SK-N-MC (cell line): ENCODE results near the gene SLC22A17.
"Not testable (repeated sequence)": the region's sequence is repeated elsewhere in the genome, so short reads cannot be mapped to it uniquely, and the experiment has no call there.

Source experiments
- DNase-seq: peaks from one replicate; pipeline ENCODE4 v3.0.0-alpha.2; 2011; ENCODE audit warnings: low read depth, low spot score
- H3K27ac ChIP-seq: fragments of 200-600 bp; sonication (generic); 2 replicates; pipeline ENCODE4 v1.5.1; 2016; ENCODE audit warnings: mixed run types
- H3K36me3 ChIP-seq: fragments of 200-600 bp; sonication (generic); 2 replicates; pipeline ENCODE4 v1.6.1; 2017; ENCODE audit warnings: antibody characterized with exemption, low read length, mixed read lengths; ENCODE audit not compliant: insufficient read depth
- H3K4me3 ChIP-seq: fragments of 200-600 bp; sonication (generic); 2 replicates; pipeline ENCODE4 v1.5.1; 2016
- H3K9ac ChIP-seq: fragments of 200-600 bp; sonication (generic); 2 replicates; pipeline ENCODE4 v1.8.0; 2017; ENCODE audit warnings: mixed run types, mixed read lengths; ENCODE audit not compliant: insufficient read length
- H3K9me3 ChIP-seq: fragments of 200-600 bp; sonication (generic); 2 replicates; pipeline ENCODE4 v1.6.1; 2017; ENCODE audit warnings: low read depth, mild to moderate bottlenecking, antibody characterized with exemption, low read length, moderate library complexity, mixed read lengths
- EZH2 ChIP-seq: fragments of 200-600 bp; sonication (generic); IDR thresholded peaks from one replicate; pipeline ENCODE4 v1.6.1; 2017; ENCODE audit warnings: antibody characterized with exemption
- FOXP2 ChIP-seq: optimal IDR thresholded peaks from 2 replicates; pipeline ENCODE3; 2011; ENCODE audit warnings: mild to moderate bottlenecking, moderate library complexity; ENCODE audit not compliant: insufficient read depth; ENCODE audit errors: extremely low read length, control extremely low read depth
- POLR2AphosphoS5 ChIP-seq: IDR thresholded peaks from 2 replicates; pipeline ENCODE4 v1.6.1; 2012; ENCODE audit warnings: mild to moderate bottlenecking, low read depth, low read length, borderline replicate concordance

Gene SLC22A17

DNA sequence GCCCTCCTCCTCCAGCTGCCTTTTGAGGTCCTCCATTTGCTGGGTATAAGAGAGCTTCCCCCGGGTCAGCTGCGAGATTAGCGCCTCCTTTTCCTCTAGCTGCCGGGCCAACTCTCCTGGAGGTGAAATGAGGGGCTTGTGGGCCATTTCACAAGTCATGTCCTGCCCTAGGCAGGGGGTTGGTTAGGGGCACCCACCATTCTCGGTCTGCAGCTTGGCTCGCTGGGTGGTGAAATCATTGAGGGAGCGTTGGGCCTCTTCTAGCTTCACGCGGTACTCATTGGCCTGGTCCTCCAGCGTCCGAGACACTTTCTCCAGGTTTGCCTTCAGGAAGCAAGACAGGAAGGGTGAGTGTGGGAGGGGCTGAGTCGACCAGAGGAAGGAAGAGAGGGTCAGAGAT, 36.7 kb upstream of the SLC22A17 start:
- no peak overlapping the region for H3K27ac ChIP-seq
- H3K4me3 ChIP-seq, result no peak overlapping the region
- H3K9me3 ChIP-seq, result no peaks in the 10 kb centered on the region
- H3K36me3 ChIP-seq, result no peaks in the 10 kb centered on the region
- TF ChIP-seq FOXP2 (no peak), POLR2AphosphoS5 (no peak), EZH2 (no peak)
- H3K9ac ChIP-seq, result no peak overlapping the region
- DNase-seq, result no peak

DNA sequence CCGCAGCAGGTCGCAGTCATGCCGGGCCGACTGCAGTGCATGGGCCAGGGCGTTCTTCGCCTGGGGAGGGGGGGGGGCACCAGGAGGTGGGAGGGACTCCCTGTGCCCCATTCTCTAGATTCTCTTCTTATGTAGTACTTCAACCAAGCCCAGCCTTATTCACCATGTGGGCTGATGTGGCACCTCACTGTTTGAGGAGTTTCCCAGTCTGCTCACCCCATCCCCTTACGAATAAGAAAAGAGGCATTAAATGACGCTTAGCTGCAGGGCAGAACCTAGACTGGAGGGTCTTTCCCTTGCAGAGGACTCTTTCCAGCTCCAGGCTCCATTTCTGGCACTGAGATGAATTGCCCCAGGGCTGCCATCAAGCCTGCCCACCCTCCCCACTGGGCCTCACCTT, 36.3 kb upstream of the SLC22A17 start:
- no peak overlapping the region for H3K9ac ChIP-seq
- no peak for TF ChIP-seq EZH2
- TF ChIP-seq FOXP2, result no peak
- no peak for TF ChIP-seq POLR2AphosphoS5
- H3K36me3 ChIP-seq, result no peaks in the 10 kb centered on the region
- no peak for DNase-seq
- no peak overlapping the region for H3K27ac ChIP-seq
- no peak overlapping the region for H3K4me3 ChIP-seq
- no peaks in the 10 kb centered on the region for H3K9me3 ChIP-seq

DNA sequence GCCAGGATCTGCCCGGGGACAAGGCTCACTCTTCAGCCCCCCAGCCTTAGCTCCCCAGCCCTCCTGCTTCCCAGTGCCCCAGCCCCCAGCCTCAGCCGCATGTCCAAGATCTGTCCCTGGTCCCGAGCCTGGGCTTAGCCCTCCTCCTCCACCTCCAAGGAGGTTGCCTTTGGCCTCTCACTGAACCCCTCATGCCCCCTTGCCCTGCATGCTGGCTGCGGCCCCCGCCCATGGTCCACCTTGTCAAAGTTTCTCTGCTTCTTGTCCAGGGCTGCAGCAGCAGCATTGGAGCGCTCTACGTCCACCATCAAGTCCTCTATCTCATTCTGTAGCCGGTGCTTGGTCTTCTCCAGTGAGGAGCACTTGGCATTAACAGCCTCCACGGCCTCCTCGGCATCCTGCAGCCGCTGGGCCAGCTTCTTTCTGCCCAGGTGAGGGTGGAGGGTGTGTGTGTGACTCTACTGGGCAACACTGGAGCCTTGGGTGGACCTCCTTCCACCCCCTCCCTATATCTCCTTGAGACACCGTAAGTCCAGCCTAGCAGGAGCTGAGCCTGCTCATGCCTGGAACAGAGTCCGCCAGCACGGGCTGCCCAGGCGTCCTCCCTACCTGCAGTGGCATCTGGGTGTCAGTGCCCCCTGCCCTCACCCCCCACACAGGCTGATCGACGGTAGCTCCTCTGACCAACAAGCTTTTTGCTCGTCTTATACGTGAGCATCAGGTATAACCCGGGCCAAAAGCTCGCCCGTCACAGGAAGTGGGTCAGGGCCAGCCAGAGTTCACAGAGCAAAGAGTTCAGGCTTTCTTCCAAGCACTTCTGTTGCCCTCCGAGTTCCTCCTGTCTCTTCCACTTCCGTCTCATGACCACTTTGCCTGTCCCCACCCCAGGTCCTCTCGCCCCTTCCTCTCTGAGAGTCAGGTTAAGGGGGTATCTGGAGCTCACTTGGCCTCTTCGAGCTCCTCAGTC, 35.5 kb upstream of the SLC22A17 start:
- no peak for TF ChIP-seq FOXP2
- no peak for TF ChIP-seq POLR2AphosphoS5
- no peak for TF ChIP-seq EZH2
- Histone ChIP-seq H3K9me3 (no peaks in the 10 kb centered on the region), H3K9ac (no peak overlapping the region), H3K27ac (no peak overlapping the region), H3K36me3 (no peaks in the 10 kb centered on the region), H3K4me3 (no peak overlapping the region)
- DNase-seq, result no peak

DNA sequence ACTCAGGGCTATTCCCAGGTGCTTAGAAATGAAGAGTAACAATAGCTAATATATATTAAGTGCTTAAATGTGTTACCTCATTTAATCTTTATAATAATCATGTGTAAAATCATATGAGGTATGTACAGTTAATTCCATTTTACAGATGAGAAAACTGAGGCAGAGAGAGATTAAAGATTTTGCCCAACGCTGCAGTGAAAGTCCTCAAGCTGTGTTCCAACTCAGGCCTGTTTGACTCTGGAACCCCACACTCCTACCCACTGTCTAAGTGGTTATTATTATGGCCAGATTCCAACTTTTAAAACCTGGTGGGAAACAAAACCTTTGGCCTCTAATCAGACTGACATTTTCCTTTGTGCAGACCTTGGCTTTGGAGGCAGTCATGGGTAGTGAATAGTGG, 34.3 kb upstream of the SLC22A17 start:
- no peak for TF ChIP-seq FOXP2
- TF ChIP-seq EZH2, result no peak
- no peak for TF ChIP-seq POLR2AphosphoS5
- Histone ChIP-seq H3K9me3 (no peaks in the 10 kb centered on the region), H3K9ac (no peak overlapping the region), H3K4me3 (no peak overlapping the region), H3K27ac (no peak overlapping the region), H3K36me3 (no peaks in the 10 kb centered on the region)
- no peak for DNase-seq

DNA sequence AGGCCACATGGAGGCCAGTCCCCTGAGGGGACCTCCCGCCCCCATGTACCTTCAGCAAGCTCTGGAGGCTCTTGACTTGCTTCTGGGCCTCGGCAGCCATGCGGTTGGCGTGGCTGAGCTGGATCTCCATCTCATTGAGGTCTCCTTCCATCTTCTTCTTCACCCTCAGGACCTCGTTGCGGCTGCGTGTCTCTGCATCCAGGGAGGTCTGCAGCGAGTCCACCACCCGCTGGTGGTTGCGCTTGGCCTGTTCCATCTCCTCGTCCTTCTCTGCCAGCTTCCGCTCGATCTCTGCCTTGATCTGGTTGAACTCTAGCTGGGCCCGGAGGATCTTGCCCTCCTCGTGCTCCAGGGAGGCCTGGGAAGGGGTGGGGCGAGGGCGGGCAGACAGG, 33.6 kb upstream of the SLC22A17 start:
- H3K9ac ChIP-seq, H3K9me3 ChIP-seq, H3K36me3 ChIP-seq, H3K4me3 ChIP-seq, DNase-seq, H3K27ac ChIP-seq: not testable (repeated sequence)

DNA sequence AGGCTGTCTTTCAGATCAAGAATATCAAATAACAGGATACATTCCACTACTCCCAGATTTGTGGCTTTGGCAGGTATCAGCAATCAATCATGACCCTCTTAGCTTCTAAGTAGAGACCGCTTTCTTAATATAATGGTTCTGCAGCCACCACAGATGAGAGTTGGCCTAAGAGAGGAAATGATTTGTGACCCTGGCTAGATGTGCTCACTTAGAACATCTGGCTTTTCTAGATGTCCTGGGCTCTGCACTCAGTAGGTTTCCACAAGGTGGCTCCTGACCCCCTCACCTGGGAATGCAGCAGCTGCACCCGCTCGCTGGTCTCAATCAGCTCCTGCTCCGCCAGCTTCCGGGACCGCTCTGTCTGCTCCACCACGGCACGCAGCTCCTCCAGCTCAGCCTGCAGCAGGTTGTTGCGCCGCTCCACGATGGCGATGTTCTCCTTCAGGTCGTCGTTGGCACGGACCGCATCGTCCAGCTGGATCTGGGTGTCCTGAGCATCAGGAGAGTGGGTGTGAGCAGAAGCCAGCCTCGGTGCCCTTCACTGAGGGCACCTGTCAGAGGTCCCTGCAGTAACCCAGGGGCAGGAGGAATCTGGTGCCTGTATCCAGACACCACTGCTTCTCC, 33.1 kb upstream of the SLC22A17 start:
- Histone ChIP-seq H3K9me3 (no peaks in the 10 kb centered on the region), H3K36me3 (no peaks in the 10 kb centered on the region)

DNA sequence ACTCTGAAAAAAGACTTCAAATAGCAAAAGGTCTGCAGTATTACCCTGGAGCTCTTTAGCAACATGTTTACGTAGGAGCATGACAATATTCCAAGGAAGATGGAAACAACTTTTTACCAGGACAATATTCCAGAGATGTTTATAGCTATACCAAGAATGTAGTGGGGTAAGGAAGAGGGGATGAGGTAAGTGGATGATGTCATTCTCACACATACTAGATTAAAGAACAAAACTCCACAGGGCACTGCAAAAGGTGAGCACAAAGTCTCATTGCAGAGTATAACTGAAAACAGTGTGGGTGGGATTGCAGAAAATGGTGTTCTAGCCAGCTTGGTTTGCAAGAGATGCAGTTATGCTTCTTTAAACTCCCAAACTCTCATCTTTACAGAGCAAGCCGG, 32.6 kb upstream of the SLC22A17 start:
- Histone ChIP-seq H3K36me3 (no peaks in the 10 kb centered on the region), H3K9ac (no peak overlapping the region), H3K4me3 (no peak overlapping the region), H3K9me3 (no peaks in the 10 kb centered on the region), H3K27ac (no peak overlapping the region)
- TF ChIP-seq FOXP2, result no peak
- TF ChIP-seq EZH2, result no peak
- no peak for TF ChIP-seq POLR2AphosphoS5
- DNase-seq, result no peak

More for the DNA sequence above, 33.1 kb upstream of the SLC22A17 start:
- no peak overlapping the region for H3K4me3 ChIP-seq
- no peak overlapping the region for H3K9ac ChIP-seq
- TF ChIP-seq FOXP2 (no peak), EZH2 (no peak), POLR2AphosphoS5 (no peak)
- no peak for DNase-seq
- no peak overlapping the region for H3K27ac ChIP-seq

DNA sequence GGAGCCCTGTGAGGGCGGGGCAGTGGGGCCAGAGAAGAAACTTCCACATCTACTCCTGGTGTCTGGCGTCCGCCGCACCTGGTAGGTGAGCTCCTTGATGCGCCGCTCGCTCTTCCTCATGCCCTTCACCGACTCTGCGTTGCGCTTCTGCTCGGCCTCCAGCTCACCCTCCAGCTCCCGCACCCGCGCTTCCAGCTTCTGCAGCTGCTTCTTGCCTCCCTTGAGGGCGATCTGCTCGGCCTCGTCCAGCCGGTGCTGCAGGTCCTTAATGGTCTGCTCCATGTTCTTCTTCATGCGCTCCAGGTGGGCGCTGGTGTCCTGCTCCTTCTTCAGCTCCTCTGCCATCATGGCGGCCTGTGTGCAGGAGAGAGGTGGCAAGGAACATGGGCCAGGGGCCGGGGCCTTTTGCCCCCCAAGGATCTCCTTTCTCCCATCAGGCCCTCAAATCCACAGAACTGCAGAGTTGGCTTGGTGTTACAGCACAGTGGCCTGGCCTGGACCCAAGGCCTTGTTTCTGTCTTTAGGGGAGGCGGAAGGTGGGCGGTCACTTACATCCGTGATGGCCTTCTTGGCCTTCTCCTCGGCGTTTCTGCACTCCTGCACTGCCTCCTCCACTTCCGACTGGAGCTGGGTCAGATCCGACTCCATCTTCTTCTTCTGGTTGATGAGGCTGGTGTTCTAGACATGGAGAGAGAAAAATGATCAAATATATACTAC, 31.8 kb upstream of the SLC22A17 start:
- H3K27ac ChIP-seq, result no peak overlapping the region
- no peak overlapping the region for H3K9ac ChIP-seq
- no peaks in the 10 kb centered on the region for H3K36me3 ChIP-seq
- no peaks in the 10 kb centered on the region for H3K9me3 ChIP-seq
- DNase-seq, result no peak
- TF ChIP-seq EZH2 (no peak), POLR2AphosphoS5 (no peak), FOXP2 (no peak)
- no peak overlapping the region for H3K4me3 ChIP-seq
